ENCODE results near the gene GHRL.
A peak's percentile ranks its signal among the peaks of the same experiment; 100 is the strongest.

Gene GHRL

DNA sequence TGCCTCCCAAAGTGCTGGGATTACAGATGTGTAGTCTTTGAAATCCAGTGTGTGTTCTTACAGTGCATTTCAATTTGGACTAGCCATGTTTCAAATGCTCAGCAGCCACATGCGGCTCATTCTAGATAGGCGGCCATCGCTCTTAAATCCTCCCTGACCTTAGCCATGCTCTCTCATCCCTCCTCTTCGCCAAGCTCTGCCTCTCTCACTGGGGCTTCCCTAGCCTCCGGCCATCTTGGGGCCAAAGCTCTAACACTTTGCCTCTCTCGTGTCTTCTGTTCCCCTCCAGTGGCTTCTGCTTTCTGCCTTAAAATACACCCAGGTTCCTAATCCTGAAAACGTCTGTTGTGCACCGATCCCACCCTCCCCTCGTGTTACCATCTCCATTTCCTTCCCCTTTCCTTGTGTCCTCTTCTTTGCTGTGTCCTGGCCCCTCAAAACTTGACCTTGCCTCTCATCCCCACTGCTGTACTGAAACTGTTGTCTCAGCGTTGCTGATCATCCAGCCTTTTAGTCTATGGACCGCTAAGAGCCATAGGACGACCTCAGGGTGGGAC lies 1.4 kb upstream of the GHRL start:
- DNase-seq, result no peak

DNA sequence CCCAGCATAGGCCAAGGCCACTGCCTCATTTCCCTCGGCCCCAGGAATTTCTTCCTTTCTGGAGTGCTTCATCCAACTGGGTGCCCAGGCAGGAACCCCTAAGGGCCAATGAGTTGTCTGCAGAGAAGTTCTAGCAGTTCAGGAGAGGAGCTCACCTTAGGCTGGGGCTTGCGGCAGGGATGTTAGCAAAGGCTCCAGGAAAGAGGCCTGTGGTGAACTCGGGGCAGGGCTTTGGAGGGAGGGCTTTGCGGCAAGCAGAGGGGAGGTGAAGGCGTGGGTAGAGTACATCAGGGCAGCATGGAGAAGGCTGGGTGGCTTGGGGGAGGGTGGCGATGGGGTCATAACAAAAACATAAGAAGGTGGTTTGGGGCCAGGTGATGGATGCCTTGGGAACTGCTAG lies 1.1 kb downstream of the GHRL start:
- DNase-seq, result no peak

- DNase-seq, result no peak
These were observed 2.1 kb downstream of the GHRL start for GRCh38 chr3:10290481-10291176.

- DNase-seq, result no peak
These were observed 2.9 kb downstream of the GHRL start for GRCh38 chr3:10289787-10290355.

DNA sequence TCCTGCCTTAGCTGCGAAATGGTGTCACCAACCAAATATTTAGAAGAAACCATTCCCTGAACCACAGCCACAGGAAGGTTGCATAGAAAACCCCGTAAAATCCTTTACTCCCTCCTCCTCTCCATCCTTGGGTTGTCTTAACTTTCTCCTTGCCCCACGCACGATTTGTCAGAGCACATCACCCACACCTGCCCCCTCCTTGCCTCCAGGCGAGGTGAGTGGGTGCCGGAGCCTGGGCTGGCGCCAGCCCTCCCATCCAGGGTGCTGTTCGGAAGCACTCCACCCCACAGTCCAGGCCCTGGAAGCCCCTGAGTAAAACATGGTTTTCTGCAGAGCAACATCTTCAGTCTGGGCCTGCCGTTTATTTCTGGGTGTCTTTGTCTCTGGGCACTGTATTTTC lies 3.7 kb downstream of the GHRL start:
- DNase-seq, result no peak

DNA sequence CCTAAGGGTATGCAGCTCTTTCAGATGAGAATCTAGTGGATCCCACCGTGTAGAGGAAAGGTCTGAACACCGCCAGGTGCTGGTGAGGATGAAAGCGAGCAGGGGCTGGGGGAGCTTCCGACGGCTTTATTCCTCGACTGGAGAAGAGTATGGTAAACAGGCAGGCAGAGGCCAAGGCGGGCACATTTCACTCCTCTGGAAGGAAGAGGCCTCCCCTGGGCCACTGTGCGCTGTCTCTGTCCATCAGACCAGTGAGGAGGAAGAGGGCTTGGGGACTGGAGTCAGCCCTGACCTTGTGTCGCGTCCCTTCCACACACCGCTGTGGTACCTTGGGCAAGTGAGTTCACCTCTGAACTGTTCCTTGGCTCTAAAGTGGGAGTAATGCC lies 4.2 kb downstream of the GHRL start:
- DNase-seq, result no peak

- DNase-seq, result no peak
These were observed 4.7 kb downstream of the GHRL start for GRCh38 chr3:10287936-10288574.

DNA sequence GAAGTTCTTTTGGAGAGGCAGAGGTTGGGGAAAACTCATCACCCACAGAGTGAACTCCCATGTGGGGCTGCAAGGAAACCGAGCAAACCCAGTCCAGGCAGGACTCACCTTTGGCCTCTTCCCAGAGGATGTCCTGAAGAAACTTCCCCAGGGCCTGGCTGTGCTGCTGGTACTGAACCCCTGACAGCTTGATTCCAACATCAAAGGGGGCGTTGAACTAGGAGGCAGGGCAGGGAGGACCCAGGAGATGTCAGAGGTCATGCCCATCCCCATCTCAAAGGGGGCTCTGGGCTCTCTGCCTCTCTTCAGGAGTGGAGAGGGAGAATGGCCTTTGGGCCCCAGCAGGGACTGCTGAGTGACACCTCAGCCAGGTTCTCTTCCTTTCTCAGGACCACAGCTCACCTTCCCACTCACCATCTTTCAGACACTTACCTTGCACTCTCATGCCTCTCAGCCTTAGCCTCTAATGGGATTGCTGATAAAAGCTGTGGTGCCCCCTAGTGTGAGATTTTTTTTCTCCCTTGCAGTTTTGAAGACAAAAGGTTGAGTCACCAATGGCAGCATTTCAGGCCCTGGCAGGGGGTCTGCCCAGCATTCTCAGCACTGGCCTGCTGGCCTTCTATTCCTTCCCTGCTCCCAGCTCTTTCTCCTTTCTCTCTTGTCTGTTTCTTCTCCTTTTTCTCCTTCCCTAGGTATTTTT lies 6.0 kb downstream of the GHRL start:
- peak in 1 of 2 experiments; percentile 77 for DNase-seq

GRCh38 chr3:10286133-10286524 lies 6.6 kb downstream of the GHRL start:
- DNase-seq, result no peak

GRCh38 chr3:10285272-10286132 lies 7.2 kb downstream of the GHRL start:
- DNase-seq, result no peak

GRCh38 chr3:10284496-10284895 lies 8.3 kb downstream of the GHRL start:
- no peak for DNase-seq

DNA sequence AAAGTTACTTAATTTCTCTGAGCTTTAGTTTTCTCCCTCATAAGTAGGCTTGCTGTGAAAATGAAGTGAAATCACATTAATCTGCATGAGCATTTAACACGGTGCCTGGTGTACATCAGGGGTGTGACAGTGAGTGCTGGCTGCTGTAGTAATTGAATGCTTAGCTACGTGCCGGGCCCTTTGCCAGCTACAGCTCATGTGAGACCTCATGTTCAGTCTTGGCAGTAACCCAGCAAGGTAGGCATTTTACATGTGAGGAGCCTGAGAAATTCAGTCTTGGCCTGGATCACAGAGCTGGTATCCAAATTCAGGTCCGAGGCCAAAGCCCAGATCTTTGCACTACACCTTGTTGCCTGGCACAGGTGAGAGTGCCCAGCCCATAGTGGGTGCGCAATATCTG lies 9.1 kb downstream of the GHRL start:
- no peak for DNase-seq

- DNase-seq, result no peak
These were observed 10.8 kb downstream of the GHRL start for GRCh38 chr3:10281951-10282350.

DNA sequence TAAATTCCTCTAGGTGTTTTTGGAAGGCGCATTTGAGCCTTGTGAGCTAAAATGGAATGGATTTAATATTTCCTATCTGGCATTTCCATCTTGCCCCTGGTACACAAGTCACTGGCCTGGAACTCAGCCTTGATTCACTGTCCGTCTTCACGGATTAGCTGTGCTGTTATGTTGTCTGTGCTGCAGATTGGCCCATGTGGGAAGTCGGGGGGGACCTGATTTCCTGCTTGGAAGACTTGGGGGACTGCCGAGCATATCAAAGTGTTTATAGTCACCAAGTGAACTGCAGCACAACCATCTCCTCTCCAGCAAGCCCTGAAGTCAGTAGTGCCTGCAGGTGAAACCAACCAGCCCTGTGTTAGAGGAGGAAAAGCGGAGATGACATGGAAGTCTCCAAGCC lies 12.2 kb downstream of the GHRL start:
- no peak for DNase-seq

- no peak for DNase-seq
These were observed 12.6 kb downstream of the GHRL start for GRCh38 chr3:10280177-10280529.

GRCh38 chr3:10279384-10280176 lies 13.2 kb downstream of the GHRL start:
- no peak for DNase-seq

- no peak for DNase-seq
These were observed 14.2 kb downstream of the GHRL start for GRCh38 chr3:10278501-10278900.

- DNase-seq, result no peak
These were observed 15.6 kb downstream of the GHRL start for GRCh38 chr3:10277115-10277625.

DNA sequence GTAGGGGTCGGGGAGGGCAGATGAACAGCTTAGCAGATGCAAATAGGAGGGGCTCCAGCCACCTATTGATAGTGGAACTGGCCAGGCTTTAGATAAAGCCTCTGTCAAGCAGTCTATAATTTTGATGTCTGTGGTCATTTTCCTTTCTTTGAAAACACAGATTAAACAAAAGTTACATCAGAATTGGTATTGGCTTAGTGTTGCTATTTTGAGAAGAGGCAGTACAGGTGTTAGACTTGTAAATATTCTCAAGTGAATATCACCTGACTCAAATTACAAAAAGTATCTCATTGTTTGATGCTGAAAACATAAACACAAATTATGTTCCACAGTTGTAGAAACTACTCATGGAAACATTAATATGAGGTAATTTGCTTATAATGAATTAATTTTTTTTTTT lies 18.1 kb downstream of the GHRL start:
- no peak for DNase-seq

DNA sequence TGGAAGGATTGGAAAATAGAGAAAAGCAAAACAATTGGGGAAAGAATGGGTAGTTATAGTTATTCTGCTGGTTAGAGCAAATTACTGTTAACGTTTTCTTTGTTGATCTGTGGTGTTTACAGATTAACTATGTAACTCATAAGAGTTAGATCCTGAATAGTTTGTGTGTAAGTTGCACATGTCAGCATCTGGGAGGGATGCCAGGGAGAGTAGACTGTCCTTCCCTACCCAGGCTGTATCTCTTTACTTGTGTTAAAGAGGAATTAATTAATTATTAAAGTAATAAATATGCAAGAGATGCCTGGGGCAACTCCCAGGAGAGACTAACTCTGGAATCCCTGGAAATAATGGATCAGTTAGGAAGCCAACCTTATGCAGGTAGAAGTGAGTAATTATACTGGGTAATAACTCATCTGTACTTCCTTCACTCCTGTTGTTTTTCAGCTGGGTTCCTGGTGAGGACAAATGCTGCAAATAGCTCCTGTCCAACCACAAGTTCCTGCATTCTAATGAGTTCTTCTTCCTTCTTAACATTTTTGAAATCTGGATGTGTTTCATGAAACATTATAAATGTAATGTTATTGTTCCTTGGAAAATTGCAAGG lies 18.9 kb downstream of the GHRL start:
- DNase-seq, result no peak

DNA sequence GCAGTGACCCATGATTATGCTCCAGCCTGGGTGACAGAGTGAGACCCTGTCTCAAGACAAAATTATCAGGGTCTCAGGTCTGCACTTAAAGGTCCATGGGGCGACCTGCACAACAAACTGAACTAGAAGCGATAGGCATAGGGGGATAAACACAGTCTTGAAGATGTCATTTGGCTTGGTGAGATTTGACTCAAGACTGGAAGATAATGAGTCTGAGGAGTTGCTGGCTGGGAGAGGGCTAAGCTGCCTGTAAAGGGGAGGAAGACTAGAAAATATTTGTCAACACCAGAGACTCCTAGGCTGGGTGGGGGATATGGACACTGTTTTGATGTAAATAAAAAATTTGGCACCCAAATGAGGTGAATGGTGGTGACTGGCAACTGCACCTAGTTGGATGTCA lies 19.8 kb downstream of the GHRL start:
- no peak for DNase-seq

Measured in cerebellar nuclear complex (tissue), 1 donor.